D341Med (cell line): ENCODE results near the gene NPDC1.

Experiments
- DNase-seq: peaks from one replicate; pipeline ENCODE4 v3.0.0; 2012; ENCODE audit warnings: low spot score

The NPDC1 gene, protein sequence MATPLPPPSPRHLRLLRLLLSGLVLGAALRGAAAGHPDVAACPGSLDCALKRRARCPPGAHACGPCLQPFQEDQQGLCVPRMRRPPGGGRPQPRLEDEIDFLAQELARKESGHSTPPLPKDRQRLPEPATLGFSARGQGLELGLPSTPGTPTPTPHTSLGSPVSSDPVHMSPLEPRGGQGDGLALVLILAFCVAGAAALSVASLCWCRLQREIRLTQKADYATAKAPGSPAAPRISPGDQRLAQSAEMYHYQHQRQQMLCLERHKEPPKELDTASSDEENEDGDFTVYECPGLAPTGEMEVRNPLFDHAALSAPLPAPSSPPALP

DNA sequence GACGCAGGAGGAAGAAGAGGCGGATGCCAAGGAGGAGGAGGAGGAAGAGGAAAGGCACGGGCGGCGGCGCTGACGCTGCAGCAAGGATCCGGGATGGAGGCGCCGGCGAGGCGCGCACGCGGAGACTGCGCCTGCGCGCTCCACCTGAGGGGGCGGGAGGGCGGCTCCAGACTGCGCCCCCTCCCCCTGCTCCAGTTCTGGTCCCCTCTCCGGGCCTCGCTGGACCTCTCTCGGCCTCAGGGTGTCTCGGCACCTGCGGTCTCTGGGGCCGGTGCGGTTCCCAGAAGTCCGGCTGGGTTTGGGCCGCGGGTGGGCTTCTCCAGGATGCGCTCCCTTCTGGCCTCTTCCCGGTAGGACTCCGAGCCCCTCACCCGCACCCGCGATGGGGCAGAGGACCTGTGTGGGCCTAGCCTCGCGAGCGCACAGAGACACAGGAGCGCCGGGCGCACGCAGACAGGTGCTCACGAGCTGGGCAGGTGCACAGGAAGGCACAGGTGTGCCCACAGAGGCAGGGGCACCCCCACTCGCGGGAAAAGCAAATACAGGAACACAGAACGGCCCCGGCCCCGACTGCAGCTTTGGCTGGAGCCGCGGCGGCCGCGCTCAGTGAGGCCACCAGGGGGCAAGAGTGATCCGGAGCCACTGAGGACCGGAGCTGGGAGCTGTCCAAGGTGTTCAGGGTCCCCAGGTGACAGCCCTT lies at the start of gene NPDC1:
TSS of gene NPDC1 (minus strand) at position 90 of the 700 bp plus-strand sequence. CDS start 188 bp downstream, outside the sequence.
- peak; percentile 92 for DNase-seq

DNA sequence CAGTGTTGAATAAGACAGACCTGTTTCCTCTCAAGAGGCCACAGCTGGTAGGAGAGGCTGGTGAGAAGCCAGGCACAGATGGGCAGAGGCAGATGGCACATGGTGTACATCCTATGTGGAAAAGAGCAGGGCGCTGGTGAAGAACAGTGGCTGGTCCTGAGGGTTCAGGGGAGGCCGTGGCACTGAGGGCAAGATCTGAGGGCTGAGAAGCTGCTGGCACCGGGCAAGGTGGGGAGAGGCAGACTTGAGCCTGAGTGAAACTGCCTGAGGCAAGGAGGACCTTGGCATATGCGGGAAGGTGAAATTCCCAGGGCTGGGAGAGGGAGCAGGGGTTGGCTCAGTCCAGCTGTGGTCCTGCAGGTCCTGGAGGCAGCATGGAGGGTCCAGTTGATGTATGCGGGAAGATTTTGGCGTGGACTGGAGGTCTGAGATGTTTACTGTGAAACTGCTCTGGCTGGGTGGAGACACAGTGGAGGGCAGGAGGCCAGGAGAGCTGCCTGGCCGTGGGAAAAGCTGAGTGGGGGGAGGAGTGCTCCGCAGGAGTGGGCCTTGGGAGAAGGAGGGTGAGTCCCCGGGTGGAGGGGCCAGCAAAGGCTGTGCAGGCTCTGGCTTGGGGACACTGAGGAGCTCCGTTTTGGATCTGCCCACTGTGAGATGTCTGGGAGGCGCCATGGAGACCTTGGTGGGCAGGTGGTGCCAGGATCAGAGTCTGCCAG lies 43.4 kb upstream of the NPDC1 start:
- DNase-seq = no peak

DNA sequence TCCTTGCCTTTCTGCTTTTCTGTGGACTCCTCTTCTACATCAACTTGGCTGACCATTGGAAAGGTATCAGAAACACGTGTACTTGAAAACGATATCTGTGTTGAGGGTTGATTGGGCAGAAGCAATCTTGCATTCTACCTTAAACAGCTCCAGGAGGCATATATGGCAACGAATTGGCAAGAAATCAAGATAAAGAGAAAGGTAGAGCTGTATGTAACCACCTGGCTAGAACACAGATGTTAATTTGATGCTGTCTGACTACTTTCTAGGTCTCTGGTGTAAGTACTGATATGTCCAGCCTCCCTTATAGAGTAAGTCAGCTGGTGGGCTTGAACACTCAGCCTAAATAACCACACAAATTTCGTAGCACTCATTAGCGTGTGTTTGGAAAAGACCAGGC lies 42.1 kb upstream of the NPDC1 start:
- DNase-seq = no peak

DNA sequence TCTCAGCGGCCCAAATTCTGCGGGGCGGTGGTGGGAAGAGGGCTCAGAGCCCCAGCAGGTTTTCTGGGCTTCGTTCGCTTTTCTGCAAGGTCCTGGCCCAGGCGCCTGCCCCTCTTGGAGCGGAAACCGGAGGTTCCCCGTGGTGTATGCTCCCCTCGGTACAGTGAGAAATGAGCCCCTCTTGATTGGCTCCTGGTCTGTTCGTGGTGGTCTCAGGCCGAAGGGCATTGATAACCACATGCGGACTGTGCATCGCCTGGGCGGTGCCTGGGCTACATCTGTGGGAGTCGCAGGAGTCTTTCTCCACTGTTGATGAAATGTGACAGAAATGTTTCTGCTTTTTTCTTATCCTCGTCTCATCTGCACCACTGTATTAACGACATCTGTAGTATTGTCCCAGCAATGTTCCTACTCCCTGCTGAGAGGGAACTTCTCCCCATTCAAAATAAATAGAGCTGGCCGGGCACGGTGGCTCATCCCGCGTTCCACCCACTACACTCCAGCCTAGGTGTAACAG lies 41.5 kb upstream of the NPDC1 start:
- DNase-seq = peak; percentile 57

DNA sequence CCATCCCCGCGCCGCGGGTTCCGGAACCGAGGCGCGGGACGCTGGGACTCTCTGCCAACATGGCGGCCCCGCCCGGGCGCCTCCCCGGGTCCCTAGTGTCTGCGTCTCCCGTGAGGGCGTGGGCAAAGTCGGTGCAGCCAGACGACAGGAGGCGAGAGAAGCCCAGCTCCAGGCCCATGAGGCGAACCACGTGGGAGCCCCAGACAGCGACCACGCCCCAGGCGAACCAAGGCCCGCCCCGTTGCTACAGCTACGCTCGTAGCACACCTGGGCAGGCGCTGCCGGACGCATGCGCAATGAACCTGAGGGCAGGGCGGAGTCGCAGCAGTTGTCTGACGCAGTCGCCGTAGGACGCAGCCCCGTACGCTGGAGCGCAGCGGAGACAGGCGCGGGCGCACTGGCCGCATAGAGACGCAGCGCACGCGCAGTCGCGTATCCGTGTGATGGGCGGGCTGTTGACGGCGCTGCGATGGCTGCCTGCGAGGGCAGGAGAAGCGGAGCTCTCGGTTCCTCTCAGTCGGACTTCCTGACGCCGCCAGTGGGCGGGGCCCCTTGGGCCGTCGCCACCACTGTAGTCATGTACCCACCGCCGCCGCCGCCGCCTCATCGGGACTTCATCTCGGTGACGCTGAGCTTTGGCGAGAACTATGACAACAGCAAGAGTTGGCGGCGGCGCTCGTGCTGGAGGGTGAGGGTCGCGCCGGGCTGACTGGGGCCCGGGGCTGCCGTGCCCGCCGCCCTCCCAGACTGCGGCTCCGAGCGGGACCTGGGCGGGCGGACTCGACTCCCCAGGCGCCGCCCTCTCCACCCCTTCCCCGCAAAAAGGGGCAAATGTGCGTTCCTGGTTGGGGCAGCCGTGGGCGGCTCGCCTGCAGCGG lies 40.8 kb upstream of the NPDC1 start, which contains the start of gene MAN1B1:
TSS of gene MAN1B1 (plus strand) at position 455 of the 878 bp plus-strand sequence. CDS start at position 470, 15 bp downstream.
- peak; percentile 98 for DNase-seq

DNA sequence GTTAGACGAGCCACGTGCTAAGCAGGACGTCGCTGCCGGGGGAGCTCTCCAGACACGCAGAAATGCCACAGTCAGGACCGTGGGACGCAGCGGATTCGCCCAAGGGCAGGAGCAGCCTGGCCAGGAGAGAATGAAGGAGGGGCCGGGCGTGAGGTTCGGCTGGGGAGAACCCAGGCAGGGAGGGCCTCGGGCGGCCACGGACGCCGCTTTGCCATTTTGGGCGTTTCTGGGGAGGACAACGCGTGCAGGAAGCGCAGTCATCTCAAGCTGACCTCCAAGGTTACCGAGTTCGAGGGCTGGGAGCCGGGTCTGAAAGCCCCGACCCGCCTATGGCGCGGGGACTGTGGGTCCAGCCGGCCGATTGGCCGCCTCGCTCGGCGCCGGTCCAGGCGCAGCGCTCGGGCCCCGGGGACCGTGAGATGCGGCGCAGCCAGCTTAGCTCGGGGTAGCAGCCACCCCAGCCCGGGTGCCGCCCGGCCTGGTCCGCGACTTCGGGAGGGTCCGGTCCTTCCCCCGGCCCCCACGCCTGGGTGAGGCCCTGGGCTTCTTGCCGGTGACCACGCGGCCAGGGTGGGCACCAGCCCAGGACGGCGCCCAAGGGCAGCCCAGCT lies 40.0 kb upstream of the NPDC1 start:
- no peak for DNase-seq

DNA sequence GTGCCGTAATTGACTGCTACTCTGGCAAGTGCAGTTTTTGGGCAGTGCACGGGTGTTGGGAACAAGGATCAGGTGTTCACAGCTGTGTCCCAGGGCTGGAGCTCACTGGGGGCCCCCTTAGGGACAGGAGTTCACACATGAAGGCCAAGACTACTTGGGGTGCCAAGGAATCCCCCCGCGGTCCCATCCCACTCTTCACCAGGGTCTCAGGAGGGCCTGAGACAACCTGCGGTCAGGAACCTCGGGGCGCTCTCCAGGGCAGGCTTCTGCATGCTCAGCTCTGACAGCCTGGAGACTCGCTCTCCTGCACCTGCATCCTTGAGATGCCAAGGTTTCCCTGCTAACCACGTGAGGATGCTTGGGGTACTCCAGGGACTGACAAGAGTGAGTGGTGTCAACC lies 38.5 kb upstream of the NPDC1 start:
- DNase-seq = no peak

DNA sequence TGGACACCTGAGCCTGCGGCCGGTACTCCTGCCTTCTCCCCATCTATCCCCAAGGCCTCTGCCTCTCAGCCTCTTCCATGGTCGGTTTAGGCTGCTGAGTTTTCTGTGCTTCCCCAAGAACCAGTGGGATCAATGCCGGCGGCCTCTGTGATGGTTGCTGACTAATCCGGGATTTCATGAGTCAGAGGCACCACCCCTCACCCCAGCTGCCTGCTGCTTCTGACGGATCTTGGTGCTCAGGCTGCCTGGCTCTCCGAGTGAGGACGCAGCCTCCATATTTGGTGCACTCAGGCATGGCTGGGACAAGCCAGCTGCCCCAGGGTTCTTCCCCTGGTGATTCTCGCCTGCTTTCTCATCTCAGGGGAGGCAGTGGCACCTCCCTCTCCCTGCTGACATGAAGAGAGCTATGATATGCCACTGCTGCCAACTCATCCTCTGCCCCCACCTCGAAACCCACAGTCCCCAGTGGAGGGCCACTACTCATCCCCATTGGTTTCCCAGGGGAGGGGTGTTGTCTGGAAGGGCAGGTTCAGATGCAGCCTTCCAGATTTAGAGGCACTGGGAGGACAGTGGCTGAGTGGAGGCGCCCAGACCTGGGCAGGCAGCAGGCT lies 37.5 kb upstream of the NPDC1 start:
- DNase-seq = peak; percentile 83

DNA sequence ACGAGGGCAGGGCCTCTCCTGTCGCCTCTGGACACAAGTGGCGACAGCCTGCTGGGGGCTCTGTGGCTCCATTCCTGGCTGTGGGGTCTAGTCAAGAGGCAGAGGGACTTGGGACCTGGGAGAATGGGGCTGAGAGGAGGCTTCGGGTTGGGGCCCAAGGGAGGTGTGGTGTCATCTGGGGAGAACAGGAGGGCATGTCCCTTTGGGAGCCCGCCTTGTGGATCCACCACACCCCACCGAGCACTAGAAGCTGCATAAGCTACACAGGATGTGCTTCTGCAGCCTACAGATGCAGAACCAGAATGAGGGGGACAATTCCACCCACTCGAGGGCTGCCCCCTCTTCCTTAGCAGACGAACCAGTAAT lies 36.9 kb upstream of the NPDC1 start:
- DNase-seq = peak; percentile 38

DNA sequence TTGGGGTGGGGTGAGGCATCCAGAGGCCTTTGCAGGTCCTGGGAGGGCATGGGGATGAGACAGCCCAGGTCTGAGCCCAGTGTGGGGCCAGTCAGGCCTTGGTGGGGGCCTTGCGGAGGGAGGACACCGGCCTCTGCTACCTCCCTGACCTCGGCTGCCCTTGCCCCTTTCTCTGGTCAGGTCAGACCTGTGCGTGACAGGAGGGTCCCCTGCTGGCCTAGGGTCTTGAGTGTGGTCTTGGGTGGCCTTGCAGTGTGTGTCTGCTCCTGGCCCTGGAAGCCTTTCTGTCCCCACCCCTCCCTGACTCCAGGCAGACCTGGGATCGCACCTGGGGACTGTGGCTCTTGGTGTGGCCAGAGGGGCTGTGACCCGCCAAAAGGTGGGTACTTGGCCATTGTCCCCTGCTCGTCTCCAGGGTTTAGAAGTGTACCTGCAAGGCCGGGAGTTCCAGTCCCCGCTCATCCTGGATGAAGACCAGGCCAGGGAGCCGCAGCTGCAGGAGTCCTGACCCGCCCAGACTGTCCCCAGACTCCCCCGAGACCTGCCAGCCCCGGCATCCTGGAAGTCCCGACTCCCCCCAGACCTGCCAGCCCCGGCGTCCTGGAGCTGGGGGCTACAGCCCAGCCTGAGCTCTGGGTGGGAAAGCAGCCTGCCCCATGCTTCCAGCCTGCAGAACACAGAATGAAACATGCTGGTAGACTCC lies 36.4 kb upstream of the NPDC1 start:
- DNase-seq = peak; percentile 3

DNA sequence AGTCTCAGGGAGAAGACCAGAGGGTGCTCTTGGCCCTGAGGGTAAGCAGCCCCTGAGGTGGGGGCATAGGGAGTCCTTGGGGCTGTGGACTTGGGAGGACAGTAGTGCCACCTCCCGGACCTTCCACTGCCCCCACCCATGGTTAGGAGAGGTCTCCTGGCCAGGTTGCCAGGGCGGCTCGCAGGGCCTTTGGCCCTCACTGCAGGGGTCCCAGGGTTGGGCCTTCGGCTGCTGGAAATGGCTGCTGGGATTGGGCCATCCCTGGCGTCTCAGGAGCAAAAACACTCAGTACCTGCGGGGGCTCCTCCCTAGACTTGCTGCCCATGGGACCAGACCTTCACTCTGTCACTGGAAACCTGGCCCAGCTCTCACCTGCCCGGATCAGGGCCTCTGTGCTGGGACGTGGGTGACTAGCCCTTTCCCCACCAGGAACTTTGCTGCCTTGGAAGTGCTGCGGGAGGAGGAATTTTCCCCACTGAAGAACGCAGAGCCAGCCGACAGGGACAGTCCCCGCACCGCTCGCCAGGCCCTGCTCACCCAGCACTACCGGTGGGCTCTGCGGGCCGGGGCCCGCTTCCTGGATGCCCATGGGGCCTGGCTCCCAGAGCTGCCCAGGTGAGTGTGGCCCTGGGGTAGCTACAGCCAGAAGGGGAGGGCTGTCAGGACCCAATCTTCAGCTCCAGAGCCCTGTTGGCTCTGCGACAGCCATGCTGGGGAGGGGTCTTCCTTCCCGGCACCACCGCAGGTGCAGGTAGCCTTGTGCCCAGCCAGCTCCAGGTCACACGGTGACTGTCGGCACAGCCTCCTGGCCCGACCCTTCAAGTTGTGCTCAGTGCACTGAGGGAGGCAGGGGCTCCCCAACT lies 34.5 kb upstream of the NPDC1 start:
- DNase-seq = peak; percentile 5

DNA sequence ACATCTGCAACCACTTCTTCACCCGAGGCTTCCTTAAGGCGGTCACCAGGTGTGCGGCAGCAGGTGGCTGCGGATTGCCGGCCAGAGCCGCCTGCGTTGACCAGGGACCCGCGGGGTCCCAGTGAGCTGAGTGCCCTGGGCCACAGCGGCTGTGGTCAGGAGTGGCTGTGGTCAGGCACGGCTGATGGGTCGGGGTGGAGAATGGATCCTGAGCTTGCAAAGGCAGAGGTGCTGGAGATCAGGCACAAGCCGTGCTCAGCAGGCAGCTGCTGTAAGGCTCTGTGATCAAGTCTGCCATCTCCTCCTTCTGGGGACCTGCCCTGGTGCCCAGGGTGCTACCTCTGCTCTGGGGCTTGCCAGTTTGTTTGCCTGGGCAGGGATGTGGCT lies 33.4 kb upstream of the NPDC1 start:
- DNase-seq = peak; percentile 9

DNA sequence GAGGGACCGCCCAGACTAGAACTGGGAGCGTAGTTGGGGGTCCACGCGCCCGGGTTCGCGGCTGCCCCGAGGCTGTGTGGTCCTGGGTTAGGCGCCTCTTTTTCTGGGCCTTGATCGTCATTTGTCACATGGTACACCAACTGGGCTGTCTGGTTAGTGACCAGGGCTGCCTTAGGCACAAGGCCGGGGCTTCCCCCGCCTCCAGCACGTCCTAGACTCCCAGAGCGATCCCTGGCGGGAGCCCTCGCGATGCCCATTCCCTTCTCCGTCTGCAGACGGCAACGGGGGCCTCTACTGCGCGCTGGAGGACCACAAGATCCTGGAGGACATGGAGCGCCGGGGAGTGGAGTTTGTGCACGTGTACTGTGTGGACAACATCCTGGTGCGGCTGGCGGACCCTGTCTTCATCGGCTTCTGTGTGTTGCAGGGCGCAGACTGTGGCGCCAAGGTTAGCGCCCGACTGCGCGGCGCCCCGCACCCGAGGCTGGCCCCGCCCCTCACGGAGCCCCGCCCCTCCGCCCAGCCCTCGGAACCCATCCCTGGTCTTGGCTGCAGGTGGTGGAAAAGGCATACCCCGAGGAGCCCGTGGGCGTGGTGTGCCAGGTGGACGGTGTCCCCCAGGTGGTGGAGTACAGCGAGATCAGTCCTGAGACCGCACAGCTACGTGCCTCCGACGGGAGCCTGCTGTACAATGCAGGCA lies 32.9 kb upstream of the NPDC1 start:
- no peak for DNase-seq

DNA sequence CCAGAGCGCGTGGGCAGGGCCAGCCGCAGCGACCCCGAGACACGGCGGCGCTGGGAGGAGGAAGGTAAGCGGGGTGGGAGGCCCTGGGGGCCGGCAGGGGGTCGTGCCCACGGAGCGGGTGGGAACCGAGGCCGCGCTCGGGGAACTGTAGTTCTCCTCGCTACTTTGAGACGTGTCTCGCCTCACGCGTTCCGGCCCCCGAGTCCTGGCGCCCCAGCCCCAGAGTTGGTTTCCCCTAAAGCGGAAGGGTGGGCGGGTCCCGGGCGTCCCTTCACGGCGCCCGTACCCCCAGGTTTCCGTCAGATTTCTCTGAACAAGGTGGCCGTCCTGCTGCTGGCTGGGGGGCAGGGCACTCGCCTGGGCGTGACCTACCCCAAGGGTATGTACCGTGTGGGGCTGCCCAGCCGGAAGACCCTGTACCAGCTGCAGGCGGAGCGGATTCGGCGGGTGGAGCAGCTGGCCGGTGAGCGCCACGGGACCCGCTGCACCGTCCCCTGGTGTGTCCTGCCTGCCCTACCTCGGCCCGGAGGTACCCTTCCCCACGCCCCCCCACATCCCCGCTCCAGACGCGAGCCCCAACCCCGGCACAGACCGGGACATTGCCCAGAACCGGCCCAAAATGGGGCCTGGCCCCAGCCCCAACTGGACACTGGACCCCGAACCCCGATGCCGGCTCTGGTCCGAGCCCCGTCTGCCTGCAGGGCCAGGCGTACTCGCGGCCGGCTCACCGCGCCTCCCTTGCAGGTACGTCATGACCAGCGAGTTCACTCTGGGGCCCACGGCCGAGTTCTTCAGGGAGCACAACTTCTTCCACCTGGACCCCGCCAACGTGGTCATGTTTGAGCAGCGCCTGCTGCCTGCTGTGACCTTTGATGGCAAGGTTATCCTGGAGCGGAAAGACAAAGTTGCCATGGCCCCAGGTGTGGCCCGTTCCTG lies 32.0 kb upstream of the NPDC1 start:
- no peak for DNase-seq

DNA sequence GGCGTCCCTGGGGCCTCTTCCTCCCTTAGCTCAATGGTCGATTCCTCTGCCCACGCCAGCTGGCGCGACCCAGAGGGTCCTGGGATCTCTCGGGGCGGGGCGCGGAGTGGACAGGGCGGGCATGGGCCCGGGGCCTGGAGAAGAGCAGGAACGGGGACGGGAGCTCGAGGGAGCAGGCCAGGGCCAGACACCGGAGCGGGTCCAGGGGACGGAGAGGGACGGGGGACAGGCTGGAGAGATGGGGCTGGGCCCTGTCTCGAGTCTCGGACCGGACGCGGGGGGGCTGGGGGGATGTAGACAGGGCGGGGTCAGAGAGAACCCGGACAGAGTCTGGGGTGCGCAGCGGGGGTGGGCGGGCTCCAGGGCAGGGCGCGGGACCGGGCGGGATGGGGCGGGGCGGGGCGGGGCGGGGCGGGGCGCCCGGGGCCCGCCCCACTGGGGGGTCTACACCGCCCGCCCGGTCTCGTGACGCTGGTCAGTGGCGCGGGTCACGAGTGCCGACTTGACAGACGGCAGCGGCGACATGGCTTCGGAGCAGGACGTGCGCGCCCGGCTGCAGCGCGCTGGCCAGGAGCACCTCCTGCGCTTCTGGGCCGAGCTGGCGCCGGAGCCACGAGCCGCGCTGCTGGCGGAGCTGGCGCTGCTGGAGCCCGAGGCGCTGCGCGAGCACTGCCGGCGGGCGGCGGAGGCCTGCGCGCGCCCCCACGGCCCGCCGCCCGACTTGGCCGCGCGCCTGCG lies 31.2 kb upstream of the NPDC1 start, which contains the start of gene UAP1L1:
TSS of gene UAP1L1 (plus strand) at position 508 of the 738 bp plus-strand sequence. CDS start at position 524, 16 bp downstream.
- peak; percentile 83 for DNase-seq

DNA sequence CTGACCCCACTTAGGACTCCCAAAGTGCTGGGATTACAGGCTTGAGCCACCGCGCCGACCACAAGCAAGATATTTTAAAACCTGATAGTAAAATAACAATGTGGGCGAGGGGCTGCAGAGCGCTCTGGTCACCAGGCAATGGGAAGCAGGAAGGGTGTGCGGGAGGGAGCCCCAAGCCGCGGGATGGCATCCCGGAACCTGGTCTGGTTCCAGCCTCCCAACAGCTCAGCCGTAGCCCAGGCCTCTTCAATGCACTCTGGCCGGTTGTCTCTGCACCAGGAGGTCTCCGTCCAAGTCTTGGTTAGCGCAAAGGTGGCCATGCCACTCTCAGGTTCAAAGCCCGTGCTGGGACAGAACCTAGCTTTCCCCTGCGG lies 30.6 kb upstream of the NPDC1 start:
- DNase-seq = no peak
